DOHH2 (cell line): ENCODE measurements around the gene COL5A1.

Source experiments
- CTCF ChIP-seq: fragments of 200-600 bp; sonication (generic); IDR thresholded peaks from one replicate; pipeline ENCODE4 v1.5.1; 2014; ENCODE audit warnings: antibody characterized with exemption, mild to moderate bottlenecking, low read depth, low read length; ENCODE audit not compliant: poor library complexity, severe bottlenecking
- EZH2phosphoT487 ChIP-seq: fragments of 200-600 bp; sonication (generic); IDR thresholded peaks from 2 replicates; pipeline ENCODE4 v1.6.1; 2017; ENCODE audit warnings: borderline replicate concordance, mild to moderate bottlenecking, antibody characterized with exemption, low read length, moderate library complexity, mixed read lengths

DNA sequence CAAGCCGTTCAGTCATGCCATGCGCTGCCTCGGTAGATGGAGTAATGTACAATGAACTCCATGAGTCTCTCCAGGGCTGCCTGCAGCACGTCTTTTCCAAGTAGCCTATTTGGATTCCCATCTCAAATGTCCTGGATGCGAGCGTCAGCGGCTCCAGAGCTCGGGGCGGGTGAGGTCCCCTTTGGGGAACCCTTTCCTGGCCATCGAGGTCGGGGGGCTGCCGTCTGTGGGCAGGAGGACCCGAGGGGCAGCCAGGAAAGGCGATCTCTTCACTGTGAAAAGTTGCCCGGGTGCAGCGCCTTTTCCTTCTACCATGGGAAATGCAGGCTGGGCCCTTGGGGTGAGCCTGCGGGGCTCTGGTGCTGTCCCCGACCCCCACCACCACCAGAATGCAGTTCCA lies 202.1 kb downstream of the COL5A1 start:
- TF ChIP-seq CTCF (no peak), EZH2phosphoT487 (no peak)
